Tongue (tissue), 2 donors: ENCODE results near the gene PIK3R4. TPM values are rescaled to one million over a fixed set of nuclear protein-coding genes. Genes with fewer than 3 reads are reported as not detected.
A peak's percentile ranks its signal among the peaks of the same experiment; 100 is the strongest.

Source experiments
- DNase-seq: peaks from one replicate; pipeline ENCODE4 v3.0.0-alpha.2; 2015
- total RNA-seq: library from RNA; depleted of rRNA; stranded (reverse); fragments of >200 nt; gene quantifications from one replicate; pipeline ENCODE4 v1.2.3, GENCODE V29; 2014

The PIK3R4 gene
- total RNA-seq, 1 donor from 2014 or later, result 40.5 TPM

DNA sequence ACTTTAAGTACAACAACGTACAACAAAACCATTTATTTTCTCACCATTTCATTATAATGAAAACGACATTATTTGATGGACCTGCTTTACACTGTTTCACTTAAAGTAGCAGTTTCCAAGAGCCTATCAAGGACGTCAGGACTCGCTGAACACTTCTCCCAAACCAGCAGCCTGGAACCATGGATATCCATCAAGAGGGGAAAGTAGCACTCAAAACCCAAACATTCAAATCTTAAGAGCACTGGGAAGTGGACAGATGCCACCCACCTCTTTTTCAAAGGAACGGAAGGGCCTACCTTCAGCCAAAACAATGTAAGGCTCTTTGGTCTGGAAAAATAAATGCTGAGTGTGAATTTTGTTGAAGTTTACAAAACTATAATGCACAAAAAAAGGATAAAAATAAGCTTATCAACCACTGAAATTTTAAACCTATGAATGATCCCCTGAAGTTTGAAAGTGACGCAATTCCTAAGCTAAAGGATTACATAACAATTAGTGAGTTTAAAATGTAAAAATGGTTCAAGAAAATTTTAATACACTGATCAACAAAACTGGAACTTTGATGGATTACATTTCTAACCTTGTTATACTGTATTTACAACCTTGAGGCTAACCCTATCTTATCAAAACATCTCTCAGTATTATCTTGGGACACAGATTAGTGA, 4.6 kb downstream of the PIK3R4 start:
- DNase-seq, result no peak

DNA sequence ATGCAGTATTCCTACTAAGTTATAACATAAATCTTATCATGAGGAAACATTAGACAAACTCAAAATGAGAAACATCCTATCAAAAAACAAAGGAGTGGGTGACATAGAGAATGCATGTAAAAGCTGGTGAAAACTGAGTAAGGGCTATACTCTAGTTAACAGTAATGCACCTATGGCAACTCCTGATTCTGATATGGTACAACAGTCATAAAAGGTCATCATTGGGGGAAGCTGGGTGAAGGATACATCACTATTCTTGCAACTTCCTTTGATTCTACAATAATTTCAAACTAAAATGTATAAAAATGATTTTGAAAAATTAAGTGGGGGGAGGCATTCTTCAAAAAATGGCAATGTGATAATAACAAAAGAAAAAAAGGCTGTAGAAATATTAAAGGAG, 6.8 kb downstream of the PIK3R4 start:
- no peak for DNase-seq

DNA sequence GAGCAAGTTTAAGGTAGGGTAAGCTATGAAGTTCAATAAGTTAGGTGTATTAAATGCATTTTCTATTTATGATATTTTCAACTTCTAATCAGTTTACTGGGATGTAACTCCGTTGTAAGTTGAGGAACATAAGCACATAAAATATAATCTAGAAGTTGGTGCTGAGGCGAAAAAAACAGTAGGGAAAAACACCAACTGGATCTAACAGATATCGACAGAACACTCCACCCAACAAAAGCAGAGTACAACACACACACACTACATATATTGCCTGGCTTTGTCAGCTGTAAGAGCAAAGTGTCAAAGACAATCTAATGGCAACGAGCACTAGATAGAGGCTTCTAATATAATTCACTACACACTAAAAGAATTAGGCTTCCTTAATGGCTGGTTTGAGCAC, 8.4 kb downstream of the PIK3R4 start:
- no peak for DNase-seq

DNA sequence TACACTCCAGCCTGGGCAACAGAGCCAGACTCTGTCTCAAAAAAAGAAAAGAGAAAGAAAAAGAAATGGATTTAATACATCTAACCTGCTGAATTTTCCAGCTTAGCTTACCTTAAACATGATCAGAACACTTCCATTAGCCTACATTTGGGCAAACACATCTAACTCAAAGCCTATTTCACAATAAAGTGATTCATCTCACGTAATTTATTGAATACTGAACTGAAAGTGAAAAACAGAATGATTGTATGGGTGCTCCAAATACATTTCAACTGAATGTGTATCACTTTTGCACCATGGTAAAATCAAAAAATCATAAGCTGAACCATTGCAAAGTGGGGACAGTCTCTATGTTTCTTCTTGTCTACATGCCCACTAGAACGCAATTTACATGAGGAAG, 9.0 kb downstream of the PIK3R4 start:
- DNase-seq, result no peak

DNA sequence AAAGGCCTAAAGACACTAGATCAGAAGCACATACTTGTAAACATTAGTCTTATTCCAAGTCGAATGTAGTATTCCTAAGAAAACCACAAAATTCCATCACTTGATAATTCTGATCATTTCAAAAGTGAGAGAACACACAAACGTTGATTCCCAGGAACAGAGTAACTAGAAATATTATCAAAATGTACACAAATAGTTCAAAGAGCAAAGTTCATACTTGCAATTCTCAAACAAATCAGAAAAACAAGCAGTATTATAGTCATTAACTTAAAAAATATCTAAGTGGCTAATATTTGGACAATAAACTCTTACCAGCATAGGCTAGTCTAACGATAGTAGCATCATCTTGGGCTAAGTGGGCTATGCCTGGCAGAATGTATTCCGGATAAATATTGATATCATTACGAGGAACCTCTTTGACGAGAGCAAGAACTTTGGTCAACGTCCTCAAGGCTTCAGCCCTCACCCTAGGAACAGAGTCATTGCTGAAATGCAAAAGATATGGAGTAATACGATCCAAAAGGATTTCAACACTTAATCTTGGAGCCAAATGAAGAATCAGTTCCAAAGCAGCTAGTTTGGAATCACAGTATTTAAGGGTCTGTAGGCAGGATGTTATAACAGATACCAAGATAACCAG, 13.3 kb downstream of the PIK3R4 start:
- no peak for DNase-seq

DNA sequence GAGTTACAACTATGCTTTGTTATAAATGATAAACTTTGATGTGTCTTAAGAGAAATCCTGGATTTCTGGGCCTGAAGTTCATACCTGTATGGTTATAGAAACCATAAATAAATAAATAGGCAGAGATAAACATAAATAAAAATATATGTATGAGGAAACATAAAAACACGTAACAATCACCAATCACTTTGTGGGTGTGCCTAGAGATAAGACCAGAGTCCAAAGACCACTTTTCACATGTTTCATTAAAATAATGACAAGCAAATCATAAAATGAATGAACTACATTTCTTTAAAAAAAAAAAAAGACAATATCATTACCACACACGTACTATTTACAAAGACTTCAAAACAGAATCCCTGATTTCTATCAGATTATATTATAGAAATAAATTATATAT, 14.1 kb downstream of the PIK3R4 start:
- DNase-seq, result no peak

DNA sequence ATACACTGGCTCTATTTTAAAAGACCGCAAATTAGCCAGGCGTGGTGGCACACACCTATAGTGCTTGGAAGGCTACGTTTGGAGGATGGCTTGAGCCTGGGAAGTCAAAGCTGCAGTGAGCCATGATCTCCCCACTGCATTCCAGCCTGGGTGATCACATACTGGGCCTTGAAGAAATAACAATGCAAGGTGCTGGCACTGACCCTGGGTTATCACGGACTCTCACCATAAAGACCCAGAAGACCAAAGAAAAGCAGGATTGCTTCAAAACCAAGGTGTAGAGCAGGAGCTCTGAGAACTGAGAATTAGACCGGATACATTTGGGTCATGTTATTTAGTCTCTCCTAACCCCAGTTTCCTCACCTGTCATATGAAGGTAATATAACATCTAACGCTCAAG, 14.8 kb downstream of the PIK3R4 start:
- DNase-seq, result no peak

DNA sequence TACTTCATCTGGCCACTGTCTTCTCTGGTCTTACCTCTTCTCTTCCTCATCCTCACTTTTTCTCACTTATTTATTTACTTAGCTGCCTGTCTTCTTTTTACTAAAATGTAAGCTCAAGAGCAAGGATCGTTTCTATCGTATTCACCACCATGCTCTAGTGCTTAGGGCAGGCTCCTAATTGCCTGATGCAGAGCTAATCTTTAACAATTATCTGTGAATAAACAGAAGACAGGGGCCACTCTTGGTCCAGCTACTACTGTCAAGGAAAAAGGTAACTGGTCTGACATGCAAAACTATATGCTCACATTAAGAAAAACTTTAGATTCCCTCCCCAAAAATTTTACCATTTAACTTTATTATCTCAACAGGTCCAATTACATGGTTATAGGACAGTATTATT, 17.5 kb downstream of the PIK3R4 start:
- DNase-seq, result no peak

DNA sequence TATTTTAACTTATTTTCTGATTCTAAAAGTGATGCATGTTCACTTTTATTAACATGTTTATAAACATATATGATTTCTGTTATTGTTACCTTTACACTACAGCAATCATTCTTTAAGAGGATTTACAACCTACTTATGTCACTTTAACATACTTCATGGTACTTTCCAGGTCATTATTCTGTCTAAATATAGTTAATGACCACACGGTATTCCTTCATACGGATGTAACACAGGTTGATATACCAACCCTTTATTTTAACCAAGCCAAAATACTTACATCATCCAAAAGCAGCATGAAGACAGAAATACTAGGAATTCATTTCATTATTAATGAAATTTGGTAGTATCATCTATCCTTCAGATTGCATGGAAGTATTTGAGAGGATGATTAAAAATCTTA, 18.6 kb downstream of the PIK3R4 start:
- DNase-seq, result no peak

DNA sequence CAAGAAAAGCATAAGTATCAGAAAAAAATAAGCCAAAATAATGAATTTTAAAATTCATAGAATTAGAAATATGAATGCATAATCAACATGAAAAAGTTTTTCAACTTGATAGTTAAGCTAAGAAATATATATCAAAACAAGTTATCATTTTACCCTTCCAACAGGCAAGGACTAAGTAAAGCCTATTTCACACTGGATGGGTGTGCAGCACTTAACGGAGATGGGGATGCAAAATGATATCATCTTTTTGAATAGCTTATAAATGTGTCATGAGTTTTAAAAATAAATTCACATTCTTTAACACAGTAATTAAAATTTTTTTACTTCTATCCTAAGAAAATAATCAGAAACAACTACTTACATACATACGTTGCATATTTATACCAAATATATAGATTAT, 20.9 kb downstream of the PIK3R4 start:
- DNase-seq, result no peak

DNA sequence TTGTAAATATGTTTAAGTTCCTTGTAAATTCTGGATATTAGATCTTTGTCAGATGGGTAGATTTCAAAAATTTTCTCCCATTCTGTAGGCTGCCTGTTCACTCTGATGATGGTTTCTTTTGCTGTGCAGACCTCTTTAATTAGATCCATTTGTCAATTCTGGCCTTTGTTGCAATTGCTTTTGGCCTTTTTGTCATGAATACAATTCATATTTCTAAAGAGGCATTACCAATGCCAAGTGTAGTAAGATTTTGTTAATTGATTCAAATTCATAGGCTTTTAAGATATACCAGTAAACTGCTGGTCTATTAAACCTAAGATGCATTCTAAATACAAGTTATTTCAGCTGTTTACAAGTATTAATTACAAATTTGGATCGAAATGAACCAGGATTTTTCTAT, 31.0 kb downstream of the PIK3R4 start:
- DNase-seq, result no peak

DNA sequence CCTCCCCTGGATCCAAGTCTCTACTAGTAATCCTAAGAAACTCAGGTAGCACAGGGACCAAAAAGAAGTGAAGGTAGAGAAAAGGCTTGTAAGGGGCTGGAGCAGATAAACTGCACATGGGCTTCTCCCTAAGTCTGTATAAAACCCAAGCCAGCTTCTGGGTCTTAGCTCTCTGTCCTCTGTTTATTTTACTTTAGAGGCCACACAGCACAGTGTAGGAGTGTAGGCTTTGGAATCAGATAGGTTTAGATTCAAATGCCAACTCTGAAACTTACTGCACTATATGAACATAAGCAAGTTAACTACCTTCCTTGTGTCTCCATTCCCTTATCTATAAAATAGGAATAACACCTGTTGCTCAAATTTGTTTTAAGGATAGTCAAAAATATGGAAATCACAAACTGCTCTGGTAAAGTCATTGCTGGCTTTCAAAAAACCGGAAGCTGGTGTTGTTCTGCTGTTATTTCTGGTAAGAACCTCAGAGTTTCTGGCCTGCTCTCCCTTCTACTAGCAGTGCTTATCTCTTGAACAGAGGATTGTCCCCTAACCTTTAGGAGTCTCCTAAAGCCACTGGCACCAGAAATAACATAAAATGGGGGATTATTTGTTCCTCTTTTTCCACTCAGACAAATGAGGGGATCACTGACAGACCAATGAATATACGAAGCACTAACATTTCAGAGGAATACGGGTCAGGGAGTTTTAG, 33.8 kb downstream of the PIK3R4 start:
- no peak for DNase-seq

DNA sequence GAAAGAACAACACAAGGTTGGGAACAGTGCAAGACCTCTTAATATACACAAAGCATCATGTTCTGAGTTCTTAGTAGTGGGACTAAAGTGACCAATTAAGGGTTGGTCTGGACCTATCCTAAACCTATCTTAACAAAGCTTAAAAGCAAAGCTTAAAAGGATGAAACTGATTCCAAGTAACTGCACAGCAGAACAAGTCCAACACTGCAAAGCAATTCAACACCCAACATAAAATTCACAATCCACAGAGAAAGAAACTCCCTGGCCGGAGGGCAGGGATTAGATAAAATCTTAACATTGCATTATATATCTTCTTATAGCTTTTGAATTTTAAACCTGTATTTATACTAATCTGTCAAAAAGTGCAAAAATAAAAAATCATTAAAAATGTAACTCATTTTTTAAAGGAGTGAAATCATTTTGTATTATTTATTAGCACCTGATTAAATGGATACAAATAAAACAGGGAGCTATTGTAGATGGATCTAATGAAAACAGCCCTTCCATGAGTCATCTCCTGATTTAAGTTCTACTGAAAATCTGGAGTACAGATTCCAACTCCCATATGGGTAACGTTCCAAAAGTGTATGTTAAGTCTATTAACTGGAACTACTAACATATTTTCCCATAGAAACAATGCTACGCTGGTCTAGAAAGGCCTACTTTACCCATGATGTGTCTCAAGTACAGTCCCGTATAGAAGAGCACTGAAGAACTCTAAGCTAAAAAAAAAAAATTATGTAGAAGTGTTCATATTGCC, 34.9 kb downstream of the PIK3R4 start:
- DNase-seq, result no peak

DNA sequence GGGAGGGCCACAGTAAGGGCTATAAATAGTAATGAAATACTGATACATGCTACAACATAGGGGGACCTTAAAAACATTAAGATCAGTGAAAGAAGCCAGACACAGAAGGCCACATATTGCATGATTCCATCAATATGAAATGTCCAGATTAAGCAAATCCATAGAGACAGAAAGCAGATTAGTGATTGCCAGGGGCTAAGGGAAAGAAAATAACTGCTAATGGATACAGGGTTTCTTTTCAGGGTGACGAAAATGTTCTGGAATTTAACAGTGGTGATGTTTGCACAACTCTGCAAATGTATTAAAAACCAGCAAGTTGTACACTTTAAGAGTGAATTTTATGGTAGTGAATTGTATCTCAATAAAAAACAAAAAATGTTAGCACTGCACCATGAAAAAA, 37.0 kb downstream of the PIK3R4 start:
- no peak for DNase-seq

DNA sequence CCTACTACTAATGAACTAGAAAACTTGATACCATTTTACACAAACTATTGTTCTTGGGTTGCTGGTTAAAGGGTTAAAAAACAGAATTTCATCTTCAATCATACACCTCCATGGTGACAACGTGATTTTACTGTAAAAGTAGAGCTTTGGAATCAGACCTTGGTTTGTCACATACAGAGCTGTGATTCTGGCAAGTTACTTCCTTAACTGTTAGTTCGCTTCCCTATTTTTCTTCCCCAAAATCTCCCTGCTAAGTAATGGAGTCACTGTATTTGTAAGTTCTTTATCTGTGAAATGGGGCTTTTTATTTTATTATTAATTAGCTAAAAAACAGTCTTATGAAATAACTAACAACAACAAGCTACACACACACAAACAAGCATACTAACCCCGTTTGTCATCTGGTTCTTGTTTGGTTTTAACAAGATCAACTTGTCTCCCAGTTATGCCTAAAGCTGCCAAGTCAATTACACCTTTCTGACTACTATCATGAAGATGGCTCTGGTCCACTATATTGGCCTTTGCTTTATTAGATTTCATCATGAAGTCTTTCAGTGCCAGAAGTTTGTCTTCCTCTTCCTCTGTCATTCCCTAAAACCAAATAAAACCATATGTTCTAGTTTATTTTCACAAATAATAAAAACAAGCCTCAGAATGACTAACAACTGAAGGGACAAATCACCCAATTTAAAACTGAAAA, 38.6 kb downstream of the PIK3R4 start:
- no peak for DNase-seq

DNA sequence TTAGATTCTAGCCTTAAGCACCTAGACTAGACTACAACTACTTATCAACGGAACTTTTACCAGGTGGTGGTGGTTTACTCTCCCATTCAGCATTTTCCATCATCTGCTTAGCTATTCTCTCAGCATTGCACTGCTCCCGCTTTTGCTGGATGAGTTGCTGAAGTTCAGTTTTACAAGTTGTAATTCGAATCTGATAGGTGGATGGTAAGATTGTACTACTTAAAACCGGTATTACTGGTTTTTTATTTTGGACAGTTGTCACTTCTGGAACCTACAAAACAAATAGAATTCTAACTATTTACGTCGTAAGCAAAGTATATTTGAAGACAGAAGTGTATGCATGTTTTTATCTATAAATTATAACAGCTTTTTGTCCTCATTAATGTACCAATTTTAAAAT, 41.1 kb downstream of the PIK3R4 start:
- DNase-seq, result no peak

DNA sequence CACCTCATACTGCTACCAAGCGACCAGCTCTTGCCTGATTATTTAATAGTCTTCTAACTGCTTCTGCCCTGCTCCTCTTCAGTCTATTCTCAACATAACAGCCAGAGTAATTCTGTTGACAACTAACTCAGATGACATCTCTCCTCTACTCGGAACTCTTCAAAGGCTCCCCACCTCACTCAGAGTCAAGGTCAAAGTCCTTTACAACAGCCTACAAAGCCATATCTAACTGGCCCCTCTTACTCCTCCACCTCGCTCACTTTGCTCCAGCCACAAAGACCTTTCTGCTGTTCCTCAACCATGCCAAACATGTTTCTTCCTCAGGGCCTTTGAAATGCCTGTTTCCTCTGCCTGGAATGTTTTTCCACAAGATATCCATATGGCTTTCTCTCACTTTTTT, 43.6 kb downstream of the PIK3R4 start:
- no peak for DNase-seq

DNA sequence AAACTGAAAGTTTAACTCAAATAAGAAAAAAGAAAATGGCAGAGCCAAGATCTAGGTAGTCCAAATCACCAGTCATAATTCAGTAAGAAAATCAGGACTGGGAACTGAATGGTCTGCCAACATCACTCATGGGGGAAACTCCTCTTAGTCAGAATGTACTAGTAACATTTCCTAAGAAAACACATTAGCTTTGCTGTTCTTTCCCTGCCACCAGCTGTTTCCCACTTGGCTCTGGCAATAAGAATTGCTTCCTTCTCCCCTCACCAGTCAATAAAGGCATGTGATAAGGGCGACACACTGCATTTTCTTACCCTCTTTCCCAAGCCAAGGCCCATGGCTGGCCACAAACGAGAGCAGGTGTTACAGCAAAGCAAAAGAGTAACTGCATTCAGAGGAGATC, 46.1 kb downstream of the PIK3R4 start:
- DNase-seq, result peak; percentile 79

DNA sequence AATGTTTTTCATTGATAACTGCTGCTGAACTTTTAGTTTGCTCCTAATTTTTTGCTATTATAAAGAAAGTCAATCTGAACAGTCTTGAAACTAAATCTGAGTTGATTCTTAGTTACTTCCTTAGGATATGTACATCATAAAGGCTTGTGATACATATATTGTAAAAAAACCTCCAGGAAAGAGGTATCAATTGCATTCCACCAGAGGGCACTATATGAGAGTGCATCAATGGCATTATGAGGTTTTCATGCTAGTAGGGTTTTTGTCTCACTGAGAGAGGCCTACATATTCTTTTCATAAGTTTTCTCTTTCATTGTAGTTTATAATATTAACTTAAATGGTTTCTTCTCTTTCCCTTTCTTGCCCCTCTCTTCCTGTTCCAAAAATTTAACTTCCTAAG, 46.9 kb downstream of the PIK3R4 start:
- no peak for DNase-seq

DNA sequence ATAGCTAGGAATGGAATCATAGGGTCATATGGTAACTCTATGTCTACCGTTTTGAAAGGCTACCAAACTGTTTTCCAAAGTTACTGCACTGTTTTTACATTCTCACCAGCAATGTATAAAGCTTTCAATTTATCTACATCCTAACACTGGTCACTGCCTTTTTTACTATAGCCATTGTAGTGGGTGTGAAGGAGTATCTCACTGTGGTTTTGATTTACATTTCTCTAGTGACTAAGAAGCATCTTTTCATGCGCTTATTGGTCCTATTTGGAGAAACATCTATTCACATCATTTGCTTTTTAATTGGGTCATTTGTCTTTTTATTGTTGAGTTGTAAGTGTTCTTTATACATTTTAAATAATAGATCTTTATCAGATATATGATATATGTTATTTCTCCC, 53.3 kb downstream of the PIK3R4 start:
- DNase-seq, result no peak

DNA sequence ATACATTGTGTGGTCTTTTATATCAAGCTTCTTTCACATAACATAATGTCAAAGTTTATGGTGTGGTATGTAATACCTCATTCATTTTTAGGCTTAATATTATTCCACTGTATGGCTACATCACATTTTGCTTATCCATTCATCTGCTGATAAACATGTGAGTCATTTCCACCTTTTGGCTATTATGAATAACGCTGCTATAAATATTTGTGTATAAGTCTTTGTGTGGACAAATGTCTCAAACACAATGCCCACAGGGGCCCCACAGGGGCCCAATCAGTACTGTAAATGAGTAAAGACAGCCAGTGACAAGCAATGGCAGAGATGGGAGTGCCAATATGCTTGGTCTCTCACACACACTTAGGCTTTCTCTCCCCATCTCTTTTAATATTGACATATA, 54.2 kb downstream of the PIK3R4 start:
- DNase-seq, result no peak

DNA sequence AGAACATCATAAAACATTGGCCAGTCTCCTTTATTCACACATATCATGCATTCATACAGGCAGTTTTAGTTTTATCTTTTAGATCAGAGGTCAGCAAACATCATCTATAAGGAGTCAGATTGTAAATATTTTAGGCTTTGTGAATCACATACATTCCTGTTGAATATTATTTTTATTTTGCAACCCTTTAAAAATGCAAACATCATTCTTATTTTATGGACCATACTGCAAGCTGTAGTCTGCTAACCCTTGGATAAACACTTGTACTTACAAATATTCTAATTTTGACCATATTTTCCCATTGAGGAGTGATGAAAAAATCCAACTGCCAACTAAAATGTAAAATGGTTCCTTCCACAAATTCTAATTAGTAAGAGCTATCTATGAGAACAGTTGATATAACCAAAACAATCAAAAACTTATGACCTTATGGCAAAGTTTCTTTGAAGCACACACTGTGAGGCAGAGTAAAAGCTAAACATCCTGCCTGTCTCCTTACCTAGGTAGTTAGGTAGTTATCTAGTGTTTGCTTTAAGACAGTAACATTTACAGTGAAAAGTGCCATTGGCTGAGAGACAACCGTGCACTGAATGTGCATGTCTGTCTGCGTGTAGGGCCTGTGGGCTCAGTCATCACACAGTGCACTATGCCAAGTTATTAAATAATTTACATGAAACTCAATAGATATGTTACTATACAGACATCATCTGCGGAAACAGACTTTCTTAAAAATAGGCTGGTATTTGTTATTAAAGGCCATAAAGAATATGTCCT, 57.7 kb downstream of the PIK3R4 start:
- DNase-seq, result no peak
